Transverse colon (tissue), 4 donors: ENCODE results near the gene METRNL. TPM values are rescaled to one million over a fixed set of nuclear protein-coding genes. Genes with fewer than 3 reads are reported as not detected.
"Not testable (repeated sequence)": the region's sequence is repeated elsewhere in the genome, so short reads cannot be mapped to it uniquely, and the experiment has no call there.

Experiments used
- DNase-seq: peaks from one replicate; pipeline ENCODE4 v3.0.0-alpha.2; 2019
- H3K27ac ChIP-seq, 4 donors: fragments of 200-600 bp; sonication (generic); 2 replicates each; pipeline ENCODE4 v1.5.1; 2016 to 2018; ENCODE audit warnings: inconsistent platforms in 4 of 4
- H3K27me3 ChIP-seq: fragments of 200-600 bp; sonication (generic); 2 replicates; pipeline ENCODE4 v1.5.1; 2017; ENCODE audit warnings: inconsistent platforms
- H3K36me3 ChIP-seq, 4 donors: fragments of 200-600 bp; sonication (generic); 2 replicates each; pipeline ENCODE4 v1.5.1; 2017 to 2019; ENCODE audit warnings: inconsistent platforms in 4 of 4
- H3K4me1 ChIP-seq, 4 donors: fragments of 200-600 bp; sonication (generic); 2 replicates each; pipeline ENCODE4 v1.5.1; 2017 to 2020; ENCODE audit warnings: inconsistent platforms in 4 of 4
- H3K4me3 ChIP-seq, 4 donors: fragments of 200-600 bp; sonication (generic); 1 replicate in 1 of 4; 2 replicates in 3 of 4; pipeline versions ENCODE4 v1.5.1 to v1.6.1; 2017 to 2019; ENCODE audit warnings: inconsistent platforms in 4 of 4
- H3K9me3 ChIP-seq, 2 donors: fragments of 200-600 bp; sonication (generic); 2 replicates each; pipeline ENCODE4 v1.5.1; 2017 to 2019; ENCODE audit warnings: inconsistent platforms in 2 of 2
- EP300 ChIP-seq: sonication (generic); formaldehyde crosslinking; IDR thresholded peaks from one replicate; pipeline ENCODE4 v1.6.1; 2017; ENCODE audit warnings: antibody characterized with exemption, low read depth
- POLR2A ChIP-seq: fragments of 450-650 bp; IDR thresholded peaks from one replicate; pipeline ENCODE4 v1.6.1; 2016; ENCODE audit warnings: antibody characterized with exemption, mild to moderate bottlenecking, moderate library complexity
- POLR2AphosphoS5 ChIP-seq, 3 donors: sonication (generic); formaldehyde crosslinking; IDR thresholded peaks; one replicate each; pipeline ENCODE4 v1.6.1; 2016; ENCODE audit warnings: antibody characterized with exemption in 3 of 3
- WGBS, 2 donors: methylation state at CpG; one replicate each; pipeline ENCODE4 v1.1.5; 2018; ENCODE audit warnings: low coverage in 1 of 2; 5-methylcytosine and 5-hydroxymethylcytosine counted together
- in situ Hi-C, 4 donors: fragments of 200-750 bp; cut with MboI; loops; one replicate each; pipeline versions ENCODE4 v1.15.0 to v1.15.1; 2017; ENCODE audit warnings: low sequenced_read_pairs in 3 of 4, low pct_ligation_motif_present in 1 of 4, low pct_unique_long_range_greater_than_20kb in 1 of 4
- intact Hi-C: fragments of 100-400 bp; cut with DNase I; formaldehyde crosslinking; loops from one replicate; pipeline ENCODE4 v1.15.1; 2023; ENCODE audit warnings: low total_unique reads
- total RNA-seq, 4 donors: library from RNA; depleted of rRNA; stranded (reverse); fragments of >200 nt; gene quantifications; one replicate each; pipeline ENCODE4 v1.1.0, GENCODE V29; 2016
- TF ChIP-seq, protein P1 (sequence below), 5 experiments: fragments of 200-600 bp in 3 of 5; fragments of 450-650 bp in 2 of 5; sonication (generic) in 3 of 5; IDR thresholded peaks; 1 replicate in 2 of 5; 2 replicates in 3 of 5; pipeline ENCODE4 v1.5.1; 2016 to 2017; ENCODE audit warnings: antibody characterized with exemption in 5 of 5, inconsistent platforms in 3 of 5, mild to moderate bottlenecking in 2 of 5, moderate library complexity in 1 of 5

Gene METRNL
- total RNA-seq, 4 donors from 2014 or later = 46.8 to 325 (median 112) TPM

DNA sequence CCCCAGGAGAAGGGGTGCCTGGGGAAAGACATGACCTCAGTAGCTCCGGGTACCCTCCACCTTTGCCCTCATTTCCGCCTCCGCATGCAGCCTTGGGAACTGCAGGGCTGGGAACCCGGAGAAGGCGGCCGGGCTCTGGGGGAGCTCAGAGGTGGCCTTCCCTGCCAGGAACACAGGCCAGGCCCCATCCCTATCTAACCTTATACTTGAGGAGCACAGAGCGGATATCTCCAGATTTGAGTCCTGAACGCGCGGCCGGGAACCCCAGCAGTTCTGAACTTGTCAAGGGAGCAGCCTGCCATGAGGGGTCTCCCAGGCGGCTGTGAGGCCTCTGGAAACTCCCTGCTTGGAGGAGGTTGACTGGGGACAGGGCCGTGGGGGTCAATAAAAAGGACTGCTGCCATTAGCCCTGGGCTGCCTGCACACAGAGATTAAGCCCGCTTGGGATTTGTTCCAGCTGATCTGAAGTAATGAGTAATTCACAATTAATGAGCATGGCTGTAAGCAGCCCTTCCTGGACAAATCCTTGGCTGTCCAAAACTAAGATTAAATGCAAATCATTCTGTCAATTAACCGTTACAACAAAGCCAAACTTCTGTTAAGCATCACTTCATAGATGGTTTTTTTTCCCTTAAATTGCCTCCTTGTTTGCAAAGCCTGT is 26.3 kb upstream of the METRNL start:
- no peak for TF ChIP-seq POLR2AphosphoS5 (IDR thresholded peaks at IDR 0.05)
- no peak for TF ChIP-seq POLR2A
- TF ChIP-seq EP300 = no peak
- TF ChIP-seq, protein P1, sequence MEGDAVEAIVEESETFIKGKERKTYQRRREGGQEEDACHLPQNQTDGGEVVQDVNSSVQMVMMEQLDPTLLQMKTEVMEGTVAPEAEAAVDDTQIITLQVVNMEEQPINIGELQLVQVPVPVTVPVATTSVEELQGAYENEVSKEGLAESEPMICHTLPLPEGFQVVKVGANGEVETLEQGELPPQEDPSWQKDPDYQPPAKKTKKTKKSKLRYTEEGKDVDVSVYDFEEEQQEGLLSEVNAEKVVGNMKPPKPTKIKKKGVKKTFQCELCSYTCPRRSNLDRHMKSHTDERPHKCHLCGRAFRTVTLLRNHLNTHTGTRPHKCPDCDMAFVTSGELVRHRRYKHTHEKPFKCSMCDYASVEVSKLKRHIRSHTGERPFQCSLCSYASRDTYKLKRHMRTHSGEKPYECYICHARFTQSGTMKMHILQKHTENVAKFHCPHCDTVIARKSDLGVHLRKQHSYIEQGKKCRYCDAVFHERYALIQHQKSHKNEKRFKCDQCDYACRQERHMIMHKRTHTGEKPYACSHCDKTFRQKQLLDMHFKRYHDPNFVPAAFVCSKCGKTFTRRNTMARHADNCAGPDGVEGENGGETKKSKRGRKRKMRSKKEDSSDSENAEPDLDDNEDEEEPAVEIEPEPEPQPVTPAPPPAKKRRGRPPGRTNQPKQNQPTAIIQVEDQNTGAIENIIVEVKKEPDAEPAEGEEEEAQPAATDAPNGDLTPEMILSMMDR (IDR thresholded peaks at IDR 0.05) = no peak
- Histone ChIP-seq H3K36me3 (no peaks in the 10 kb centered on the region), H3K9me3 (no peaks in the 10 kb centered on the region), H3K27ac (peak overlapping the region; percentile 55 to 82 (median 60)), H3K4me1 (peaks cover 9 to 16% (median 13%) of the 10 kb centered on the region in 4 donors), H3K4me3 (no peak overlapping the region), H3K27me3 (no peaks in the 10 kb centered on the region)
- no peak for DNase-seq
- intact Hi-C loops = no loop called here
- in situ Hi-C loops = no loop called here
- 72 to 80% methylated on average over 1 to 15 of the region's 15 CpGs for WGBS, 2 donors

DNA sequence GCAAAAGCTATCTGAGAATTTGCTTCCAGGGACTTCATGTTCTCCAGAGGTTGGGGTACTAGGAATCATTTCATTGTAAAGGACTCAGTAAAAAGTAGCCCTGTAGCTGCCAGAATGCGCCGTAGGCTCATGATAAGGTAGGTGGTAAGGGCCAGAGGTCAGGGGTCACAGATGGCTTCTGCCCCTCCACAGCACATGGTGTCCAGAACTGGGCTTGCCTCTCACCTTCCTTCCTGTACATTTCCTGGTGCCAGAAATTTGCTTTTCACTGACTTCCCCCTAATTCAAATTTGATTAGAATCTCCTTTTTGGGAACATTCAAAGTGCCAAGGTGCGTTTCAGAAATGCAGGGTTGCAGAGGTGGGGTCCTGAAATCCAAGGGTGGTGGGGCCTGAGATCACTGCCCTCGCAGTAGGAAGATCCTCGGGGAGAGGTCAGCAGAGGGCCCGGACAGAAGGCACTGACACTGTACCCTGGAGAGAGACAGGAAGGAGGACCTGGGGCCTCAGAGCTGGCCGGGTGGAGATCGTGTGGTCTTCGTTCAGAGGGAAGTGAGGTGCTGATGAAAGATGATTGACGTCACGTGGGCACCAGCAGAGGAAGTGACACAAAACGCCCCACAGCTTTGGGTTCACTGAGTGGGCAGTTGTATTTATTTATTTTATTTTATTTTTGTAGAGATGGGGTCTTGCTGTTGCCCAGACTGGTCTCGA is 25.5 kb upstream of the METRNL start:
- intact Hi-C loops = no loop called here
- WGBS, 2 donors = 76 to 80% methylated on average over 5 to 13 of the region's 13 CpGs

DNA sequence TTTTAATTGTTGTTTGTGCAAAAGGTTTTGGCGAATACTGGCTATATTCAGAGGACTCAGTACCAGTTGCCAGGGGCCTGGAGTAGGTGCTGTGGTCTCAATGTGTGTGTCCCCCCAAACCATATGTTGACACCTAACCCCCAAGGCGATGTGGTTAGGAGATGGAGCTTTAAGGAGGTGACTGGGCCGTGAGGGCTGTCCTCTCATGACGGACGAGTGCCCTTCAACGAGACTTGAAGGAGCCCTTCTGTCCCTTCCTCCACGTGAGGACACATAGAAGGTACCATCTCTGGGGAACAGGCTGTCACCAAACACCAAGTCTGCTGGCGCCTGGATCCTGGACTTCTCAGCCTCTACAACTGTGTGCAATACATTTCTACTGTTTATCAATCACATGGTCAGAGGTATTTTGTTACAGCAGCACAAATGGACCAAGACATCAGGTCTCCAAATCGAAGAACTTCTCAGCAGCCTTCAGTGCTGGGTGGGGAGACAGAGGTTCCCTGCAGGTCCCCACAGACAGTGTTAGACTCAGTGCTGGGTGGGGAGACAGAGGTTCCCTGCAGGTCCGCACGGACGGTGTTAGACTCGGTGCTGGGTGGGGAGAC is 24.8 kb upstream of the METRNL start:
- no peaks in the 10 kb centered on the region for H3K9me3 ChIP-seq
- intact Hi-C loops (no loop called here), in situ Hi-C loops (no loop called here)
- no peak for TF ChIP-seq EP300
- TF ChIP-seq, protein P1 (IDR thresholded peaks at IDR 0.05) = no peak
- TF ChIP-seq POLR2AphosphoS5 (IDR thresholded peaks at IDR 0.05) = no peak
- no peak for TF ChIP-seq POLR2A
- no peaks in the 10 kb centered on the region for H3K27me3 ChIP-seq
- peak overlapping the region; percentile 4 to 82 (median 60) for H3K27ac ChIP-seq
- H3K4me3 ChIP-seq = no peak overlapping the region
- no peaks in the 10 kb centered on the region for H3K36me3 ChIP-seq
- WGBS, 2 donors = 94 to 97% methylated on average over 4 to 13 of the region's 13 CpGs
- H3K4me1 ChIP-seq = peaks cover 9 to 16% (median 13%) of the 10 kb centered on the region in 4 donors
- DNase-seq = no peak

More for the DNA sequence above, 25.5 kb upstream of the METRNL start:
- no peak for DNase-seq
- H3K27ac ChIP-seq = peak overlapping the region; percentile 55 to 82 (median 60)
- no peaks in the 10 kb centered on the region for H3K9me3 ChIP-seq
- H3K4me1 ChIP-seq = peaks cover 9 to 16% (median 13%) of the 10 kb centered on the region in 4 donors
- H3K27me3 ChIP-seq = no peaks in the 10 kb centered on the region
- in situ Hi-C loops = no loop called here
- no peak overlapping the region for H3K4me3 ChIP-seq
- TF ChIP-seq EP300 = no peak
- peak; percentile 11 for TF ChIP-seq POLR2A
- no peaks in the 10 kb centered on the region for H3K36me3 ChIP-seq

DNA sequence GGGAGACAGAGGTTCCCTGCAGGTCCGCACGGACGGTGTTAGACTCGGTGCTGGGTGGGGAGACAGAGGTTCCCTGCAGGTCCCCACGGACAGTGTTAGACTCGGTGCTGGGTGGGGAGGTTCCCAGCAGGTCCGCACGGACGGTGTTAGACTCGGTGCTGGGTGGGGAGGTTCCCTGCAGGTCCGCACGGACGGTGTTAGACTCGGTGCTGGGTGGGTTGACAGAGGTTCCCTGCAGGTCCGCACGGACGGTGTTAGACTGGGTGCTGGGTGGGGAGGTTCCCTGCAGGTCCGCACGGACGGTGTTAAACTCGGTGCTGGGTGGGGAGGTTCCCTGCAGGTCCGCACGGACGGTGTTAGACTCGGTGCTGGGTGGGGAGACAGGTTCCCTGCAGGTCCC is 24.2 kb upstream of the METRNL start:
- H3K27me3 ChIP-seq, H3K27ac ChIP-seq, DNase-seq, H3K9me3 ChIP-seq, H3K4me3 ChIP-seq, in situ Hi-C loops, H3K36me3 ChIP-seq, intact Hi-C loops: not testable (repeated sequence)
- 95% methylated on average over 11 to 25 of the region's 25 CpGs for WGBS, 2 donors
- H3K4me1 ChIP-seq = peaks cover 9 to 16% (median 13%) of the 10 kb centered on the region in 4 donors

DNA sequence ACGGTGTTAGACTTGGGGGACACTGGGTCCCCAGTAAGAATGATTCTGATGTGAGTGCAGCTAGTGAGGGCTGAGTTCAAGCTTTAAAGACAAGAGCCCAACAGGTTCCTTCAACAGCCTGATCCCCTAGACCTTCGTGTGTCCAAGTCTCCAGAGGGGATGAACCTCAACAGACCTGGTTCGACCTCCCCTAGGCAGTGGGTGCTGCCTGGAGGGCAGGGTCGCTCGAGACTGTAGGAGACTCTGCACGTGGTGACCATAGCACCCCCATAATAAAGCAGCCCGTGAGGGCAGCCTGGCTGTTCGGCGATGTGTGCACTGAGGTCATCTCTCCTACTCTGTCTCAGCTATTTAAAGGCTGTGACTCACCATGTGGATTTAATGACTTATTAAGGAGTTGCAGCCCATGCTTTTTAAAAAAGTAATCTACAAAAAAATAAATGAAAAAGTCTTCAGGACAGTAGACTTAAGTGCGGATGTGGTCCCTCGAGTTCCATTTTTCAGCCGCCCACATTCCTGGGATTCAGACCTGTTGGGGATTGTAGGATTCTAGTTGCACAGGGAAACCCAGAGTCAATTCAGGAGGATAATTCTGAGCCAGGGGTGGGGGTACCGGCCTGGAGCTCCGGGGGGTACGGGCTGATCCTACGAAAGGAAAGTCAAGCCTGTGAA is 23.4 kb upstream of the METRNL start:
- H3K9me3 ChIP-seq = no peaks in the 10 kb centered on the region
- no peak for DNase-seq
- 74 to 75% methylated on average over 5 to 16 of the region's 16 CpGs for WGBS, 2 donors
- H3K4me3 ChIP-seq = no peak overlapping the region
- H3K36me3 ChIP-seq = no peaks in the 10 kb centered on the region
- no peak overlapping the region for H3K27ac ChIP-seq
- intact Hi-C loops = no loop called here
- H3K4me1 ChIP-seq = peaks cover 5 to 9% (median 7%) of the 10 kb centered on the region in 4 donors
- H3K27me3 ChIP-seq = no peaks in the 10 kb centered on the region
- in situ Hi-C loops = no loop called here
- TF ChIP-seq POLR2A = no peak
- TF ChIP-seq POLR2AphosphoS5 (IDR thresholded peaks at IDR 0.05) = no peak
- TF ChIP-seq EP300 = no peak
- TF ChIP-seq, protein P1 (IDR thresholded peaks at IDR 0.05) = no peak
